ENCODE results near the gene EHD3.

- no peak for TF ChIP-seq GABPA (IDR thresholded peaks at IDR 0.05; ENCODE audit: low read depth)
- TF ChIP-seq POLR2AphosphoS5 (IDR thresholded peaks at IDR 0.05; ENCODE audit: low read depth) = no peak
- TF ChIP-seq CTCF (IDR thresholded peaks at IDR 0.05; ENCODE audit: insufficient read depth, low read length) = no peak
- TF ChIP-seq SPI1 (IDR thresholded peaks at IDR 0.05; ENCODE audit: borderline replicate concordance, low read depth) = no peak
- no peak for TF ChIP-seq REST (IDR thresholded peaks at IDR 0.05; ENCODE audit: insufficient replicate concordance, low read depth)
These were observed 46.8 kb upstream of the EHD3 start for GRCh38 chr2:31187166-31187565.
